ENCODE data around the gene GOLGB1.
"Not testable (repeated sequence)": the region's sequence is repeated elsewhere in the genome, so short reads cannot be mapped to it uniquely, and the experiment has no call there.

GOLGB1 gene, protein sequence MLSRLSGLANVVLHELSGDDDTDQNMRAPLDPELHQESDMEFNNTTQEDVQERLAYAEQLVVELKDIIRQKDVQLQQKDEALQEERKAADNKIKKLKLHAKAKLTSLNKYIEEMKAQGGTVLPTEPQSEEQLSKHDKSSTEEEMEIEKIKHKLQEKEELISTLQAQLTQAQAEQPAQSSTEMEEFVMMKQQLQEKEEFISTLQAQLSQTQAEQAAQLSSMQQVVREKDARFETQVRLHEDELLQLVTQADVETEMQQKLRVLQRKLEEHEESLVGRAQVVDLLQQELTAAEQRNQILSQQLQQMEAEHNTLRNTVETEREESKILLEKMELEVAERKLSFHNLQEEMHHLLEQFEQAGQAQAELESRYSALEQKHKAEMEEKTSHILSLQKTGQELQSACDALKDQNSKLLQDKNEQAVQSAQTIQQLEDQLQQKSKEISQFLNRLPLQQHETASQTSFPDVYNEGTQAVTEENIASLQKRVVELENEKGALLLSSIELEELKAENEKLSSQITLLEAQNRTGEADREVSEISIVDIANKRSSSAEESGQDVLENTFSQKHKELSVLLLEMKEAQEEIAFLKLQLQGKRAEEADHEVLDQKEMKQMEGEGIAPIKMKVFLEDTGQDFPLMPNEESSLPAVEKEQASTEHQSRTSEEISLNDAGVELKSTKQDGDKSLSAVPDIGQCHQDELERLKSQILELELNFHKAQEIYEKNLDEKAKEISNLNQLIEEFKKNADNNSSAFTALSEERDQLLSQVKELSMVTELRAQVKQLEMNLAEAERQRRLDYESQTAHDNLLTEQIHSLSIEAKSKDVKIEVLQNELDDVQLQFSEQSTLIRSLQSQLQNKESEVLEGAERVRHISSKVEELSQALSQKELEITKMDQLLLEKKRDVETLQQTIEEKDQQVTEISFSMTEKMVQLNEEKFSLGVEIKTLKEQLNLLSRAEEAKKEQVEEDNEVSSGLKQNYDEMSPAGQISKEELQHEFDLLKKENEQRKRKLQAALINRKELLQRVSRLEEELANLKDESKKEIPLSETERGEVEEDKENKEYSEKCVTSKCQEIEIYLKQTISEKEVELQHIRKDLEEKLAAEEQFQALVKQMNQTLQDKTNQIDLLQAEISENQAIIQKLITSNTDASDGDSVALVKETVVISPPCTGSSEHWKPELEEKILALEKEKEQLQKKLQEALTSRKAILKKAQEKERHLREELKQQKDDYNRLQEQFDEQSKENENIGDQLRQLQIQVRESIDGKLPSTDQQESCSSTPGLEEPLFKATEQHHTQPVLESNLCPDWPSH (N-terminal part only)

DNA sequence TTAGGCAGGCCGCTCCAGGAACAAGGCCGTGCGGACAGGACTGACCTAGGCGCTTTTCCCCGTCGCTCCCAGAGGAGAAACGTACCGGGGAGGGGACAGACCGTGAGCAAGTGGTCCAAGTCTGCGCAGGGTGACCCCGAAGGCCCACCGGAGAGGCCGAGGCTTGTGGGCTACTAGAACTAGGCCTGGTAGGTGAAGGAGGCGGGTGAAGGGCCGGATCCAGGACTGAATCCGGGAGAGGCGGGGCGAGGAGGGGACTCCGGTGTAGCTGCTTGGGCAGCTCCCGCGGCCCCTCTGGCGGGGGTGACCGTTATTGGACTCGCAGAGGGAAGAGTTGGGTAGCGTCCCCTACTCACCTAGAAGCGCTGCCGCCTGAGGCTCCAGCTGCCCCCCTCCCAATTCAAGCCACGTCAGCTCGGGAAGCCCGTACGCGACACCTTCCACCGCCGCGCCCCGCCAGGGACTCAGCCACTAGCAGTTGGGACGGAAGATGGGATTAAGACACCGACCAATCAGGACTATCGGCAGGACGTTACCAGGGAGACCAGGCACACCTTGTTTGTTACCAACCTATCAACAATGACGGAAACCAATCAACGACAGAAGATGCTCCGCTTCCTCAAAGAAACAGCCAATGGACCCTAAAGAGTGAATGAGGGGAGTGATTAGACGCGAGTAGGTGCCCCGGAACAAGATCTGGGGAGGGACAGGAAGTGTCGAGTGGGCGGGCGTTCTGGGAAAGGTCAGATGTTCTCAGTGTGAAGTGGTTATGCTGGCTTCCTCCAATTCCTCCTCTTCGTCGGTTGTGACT is at the start of gene GOLGB1:
Gene GOLGB1, minus strand, starts transcription at position 466 of the 811 bp plus-strand sequence. CDS start 18,770 bp downstream, outside the sequence.
- DNase-seq = peak; percentile 94

DNA sequence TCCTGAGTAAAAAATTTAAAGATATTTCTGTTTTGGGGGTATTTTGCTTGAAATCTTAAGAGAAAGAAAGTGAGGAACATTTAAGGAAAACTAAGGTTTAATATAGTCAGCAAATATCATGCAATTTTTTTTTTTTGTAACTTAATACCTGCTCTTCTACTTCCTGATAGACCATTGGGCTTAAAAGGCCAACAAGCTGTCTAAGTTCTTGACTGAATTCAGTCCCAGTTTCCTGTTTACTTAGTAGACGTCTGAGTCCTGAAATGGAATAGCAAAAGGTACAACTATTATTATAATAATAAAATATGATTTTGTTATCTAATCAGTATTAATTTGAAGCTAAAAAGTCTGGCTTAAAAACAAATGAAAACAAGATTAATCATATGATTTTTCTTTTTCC is 47.4 kb upstream of the GOLGB1 start:
- DNase-seq = no peak

DNA sequence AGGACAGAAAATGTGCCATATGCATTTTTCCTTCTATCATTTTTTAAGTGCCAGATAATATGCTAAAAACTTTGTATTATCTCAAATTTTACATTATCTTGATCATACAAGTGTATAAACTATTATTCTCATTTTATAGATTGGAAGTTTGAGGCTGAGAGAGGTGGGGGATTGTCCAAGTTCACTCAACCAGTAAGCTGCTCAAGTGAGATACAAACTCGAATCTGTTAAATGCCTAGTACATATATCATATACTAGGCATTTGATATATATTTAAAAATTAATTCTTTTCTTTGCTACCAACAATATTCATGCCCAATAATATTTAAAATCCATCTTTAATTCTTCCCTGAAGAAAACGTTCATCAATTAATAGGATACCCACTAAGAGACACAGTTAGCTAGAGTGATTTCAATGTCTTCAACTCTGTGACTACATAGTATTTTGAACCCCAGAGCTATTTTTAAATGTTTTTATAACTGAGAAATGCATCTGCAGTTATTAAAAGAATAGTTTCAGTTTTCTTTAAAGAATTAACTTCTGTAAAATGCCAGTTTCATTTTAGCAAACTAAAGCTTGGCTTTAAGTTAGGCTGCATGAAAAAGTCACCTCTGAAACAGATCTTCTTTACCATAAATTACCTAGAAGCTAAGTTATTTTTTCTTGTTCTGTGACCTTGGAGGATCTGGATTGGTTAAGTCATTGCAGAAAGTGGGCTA is 44.9 kb upstream of the GOLGB1 start:
- no peak for DNase-seq

DNA sequence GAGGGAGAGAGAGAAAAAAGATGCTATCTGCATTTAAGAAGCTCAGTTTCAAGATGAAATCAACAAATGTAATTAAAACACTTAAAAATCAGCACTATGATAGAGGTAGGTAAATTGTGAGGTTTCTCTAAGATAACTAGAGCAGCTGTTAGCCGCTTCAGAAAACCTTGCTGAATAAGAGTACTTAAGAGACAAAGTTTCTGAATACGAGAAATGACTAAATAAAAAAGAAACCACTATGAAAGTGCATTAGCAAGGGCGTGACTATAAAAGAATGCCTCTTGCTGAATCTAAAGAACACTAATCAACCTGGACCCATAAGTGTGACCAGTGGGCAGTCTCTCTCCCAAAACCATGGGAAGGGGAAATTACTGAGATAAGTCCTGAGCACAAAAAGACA is 43.5 kb upstream of the GOLGB1 start:
- DNase-seq = no peak

DNA sequence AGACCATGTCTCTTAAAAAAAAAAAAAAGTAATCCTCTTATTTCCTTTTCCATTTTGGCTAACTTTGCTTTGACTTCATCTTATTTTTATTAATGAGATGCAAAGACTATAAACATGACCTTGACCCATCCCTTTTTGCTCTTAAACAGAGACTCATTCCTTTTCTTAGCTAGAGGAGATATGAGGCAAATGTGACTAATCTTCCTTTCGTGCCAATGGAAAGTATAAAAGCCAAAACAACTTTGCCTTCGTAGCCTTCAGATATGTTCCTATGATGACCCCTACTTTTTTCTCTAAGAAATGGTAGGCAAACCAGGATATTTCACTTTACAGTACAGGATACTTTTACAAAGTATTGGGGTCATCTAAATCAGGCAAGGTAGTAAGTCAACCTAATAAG is 36.9 kb upstream of the GOLGB1 start:
- DNase-seq = no peak

DNA sequence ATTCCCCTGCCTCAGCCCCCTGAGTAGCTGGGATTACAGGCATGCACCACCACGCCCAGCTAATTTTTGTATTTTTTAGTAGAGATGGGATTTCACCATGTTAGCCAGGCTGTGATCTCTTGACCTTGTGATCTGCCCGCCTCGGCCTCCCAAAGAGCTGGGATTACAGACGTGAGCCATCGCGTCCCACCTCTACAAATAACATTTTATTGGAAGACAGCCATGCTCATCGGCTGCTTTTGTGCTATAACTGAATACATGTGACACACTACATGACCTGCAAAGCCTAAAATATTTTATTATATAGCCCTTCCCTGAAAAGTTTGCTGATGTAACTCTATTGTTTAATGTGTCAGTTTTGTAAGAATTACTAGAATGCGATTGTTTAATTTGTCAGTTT is 33.2 kb upstream of the GOLGB1 start:
- DNase-seq = not testable (repeated sequence)

DNA sequence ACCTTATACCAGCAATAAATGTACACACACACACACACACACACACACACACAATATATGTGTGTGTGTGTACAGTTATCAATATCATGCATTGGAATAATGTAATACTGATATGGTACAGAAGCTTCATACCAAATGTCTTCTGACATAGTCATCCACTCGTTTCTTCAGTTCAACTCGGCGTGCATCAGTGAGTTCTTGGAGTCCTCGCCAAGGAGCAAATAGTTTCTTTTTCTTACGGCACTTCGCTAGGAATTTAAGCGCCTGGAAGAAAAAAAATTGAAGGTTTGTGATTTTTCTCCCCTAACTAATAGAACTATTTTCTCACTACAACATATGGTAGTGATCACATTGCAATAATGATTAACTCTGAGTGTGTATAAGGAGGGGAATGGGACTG is 32.1 kb upstream of the GOLGB1 start:
- no peak for DNase-seq

GRCh38 chr3:121775095-121775494 is 25.6 kb upstream of the GOLGB1 start:
- DNase-seq = not testable (repeated sequence)

- DNase-seq = no peak
Measured at GRCh38 chr3:121769246-121769645, 19.7 kb upstream of the GOLGB1 start.

DNA sequence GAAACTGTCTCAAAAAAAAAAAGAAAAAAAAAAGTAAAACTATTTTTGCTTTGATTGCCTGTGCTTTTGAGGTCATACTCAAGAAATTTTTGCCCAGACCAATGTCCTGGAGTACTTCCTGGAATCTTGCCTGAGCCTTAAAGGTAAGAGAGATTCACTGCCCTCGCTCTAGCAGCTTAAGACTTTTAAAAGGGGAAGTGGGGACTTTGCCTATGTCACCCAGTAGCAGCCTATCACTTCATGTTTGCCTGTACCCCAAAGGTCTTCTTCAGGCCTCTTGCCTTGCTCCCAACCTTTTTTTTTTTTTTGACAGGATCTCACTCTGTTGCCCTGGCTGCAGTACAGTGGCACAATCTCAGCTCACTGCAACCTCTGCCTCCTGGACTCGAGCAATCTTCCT is 18.9 kb upstream of the GOLGB1 start:
- DNase-seq = no peak

DNA sequence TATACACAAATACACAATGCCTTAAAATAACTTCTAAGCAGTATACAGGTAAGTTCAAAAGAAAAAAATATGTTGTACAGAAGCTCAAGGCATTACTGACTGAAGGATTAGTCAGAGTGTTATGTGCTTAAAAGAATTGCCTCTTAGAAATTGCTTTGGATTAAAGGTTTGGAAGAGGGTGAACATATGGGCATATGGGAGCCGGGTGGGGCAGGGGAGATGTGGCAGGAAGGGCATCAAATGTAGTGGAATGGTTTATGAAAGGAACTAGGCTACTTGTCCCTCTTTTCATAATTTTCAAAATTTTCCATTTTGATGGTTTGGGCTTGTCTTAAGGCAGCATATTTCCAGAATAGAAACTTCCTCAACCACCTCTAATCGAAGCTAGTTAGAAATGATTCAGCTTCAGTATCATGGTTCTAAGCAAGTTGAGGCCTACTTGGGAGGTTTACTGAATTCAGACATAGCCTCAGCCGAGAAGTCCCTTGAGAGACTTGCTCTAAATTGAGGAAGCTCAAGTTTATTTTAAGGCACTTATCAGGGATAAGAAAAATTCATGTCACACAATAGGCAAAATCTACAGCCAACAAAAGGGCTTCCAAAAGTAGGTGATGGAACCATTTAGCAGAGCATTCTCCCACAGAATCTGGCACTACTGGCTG is 10.1 kb upstream of the GOLGB1 start:
- no peak for DNase-seq

DNA sequence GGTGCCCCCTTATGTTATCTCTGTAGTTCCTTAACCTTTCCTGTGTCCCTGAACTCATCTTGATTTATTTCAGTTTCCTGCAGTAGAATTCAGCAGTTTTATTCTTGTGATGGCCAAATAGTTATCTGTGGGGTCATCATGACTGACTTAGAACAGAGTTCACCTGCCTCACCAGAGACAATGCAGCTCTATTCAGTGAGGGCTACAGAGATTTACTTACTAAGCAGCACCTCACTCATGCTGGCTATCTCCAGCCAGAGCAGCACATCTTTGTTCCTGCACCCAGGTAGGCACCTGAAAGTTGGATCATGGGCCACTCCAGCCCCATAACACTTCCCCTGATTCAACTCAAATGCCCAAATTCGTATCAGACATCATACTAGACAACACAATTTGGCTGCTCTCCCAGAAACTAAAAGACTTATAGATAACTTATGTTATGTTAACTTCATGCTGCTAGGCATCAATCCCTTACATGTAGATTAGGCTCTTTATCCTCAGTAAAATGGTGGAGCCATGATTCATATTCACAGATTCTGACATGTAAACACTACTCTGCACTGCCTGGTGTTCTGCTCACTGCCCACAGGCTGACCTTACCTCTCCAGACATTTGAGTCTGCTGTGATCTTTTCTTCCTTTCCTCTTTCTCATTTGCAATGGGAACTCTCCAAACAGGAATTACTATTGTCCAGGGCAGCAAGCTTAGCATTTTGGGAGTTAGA is 9.3 kb upstream of the GOLGB1 start:
- DNase-seq = no peak

GRCh38 chr3:121757812-121758545 is 8.4 kb upstream of the GOLGB1 start:
- no peak for DNase-seq

DNA sequence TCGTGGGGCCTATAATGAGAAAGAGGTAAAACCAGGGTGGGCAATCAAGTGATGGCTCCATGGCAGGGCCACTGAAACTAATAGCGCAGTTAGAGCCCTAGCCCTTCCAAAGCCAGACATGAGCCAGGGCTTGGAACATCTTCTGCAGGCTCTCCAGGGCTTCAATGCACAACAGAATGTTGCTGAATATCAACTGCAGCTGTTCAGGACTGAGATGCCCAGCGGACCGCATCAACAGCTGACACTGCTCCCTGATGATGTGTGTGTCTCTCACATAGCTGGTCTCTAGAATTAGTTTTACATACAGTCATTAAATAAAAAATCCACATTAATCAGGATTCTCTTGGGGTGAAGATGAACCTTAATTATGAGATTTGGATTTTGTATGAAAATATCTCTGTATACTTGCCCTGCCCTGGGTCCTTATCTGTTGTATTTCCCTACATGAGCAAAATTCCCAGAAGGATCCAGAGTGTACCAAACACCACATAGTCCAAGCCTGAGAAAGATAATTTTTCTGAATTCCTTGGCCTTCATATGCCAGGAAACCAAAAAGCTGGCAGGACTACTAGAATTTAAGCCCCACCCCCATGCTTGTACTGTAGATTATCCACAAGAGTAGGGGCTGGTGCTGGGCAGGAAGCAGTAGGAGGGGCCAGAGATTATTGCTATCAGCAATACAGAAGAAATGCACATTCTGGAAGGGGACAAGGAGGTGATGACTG is 7.7 kb upstream of the GOLGB1 start:
- no peak for DNase-seq

- DNase-seq = no peak
Measured at GRCh38 chr3:121752772-121753171, 3.2 kb upstream of the GOLGB1 start.

DNA sequence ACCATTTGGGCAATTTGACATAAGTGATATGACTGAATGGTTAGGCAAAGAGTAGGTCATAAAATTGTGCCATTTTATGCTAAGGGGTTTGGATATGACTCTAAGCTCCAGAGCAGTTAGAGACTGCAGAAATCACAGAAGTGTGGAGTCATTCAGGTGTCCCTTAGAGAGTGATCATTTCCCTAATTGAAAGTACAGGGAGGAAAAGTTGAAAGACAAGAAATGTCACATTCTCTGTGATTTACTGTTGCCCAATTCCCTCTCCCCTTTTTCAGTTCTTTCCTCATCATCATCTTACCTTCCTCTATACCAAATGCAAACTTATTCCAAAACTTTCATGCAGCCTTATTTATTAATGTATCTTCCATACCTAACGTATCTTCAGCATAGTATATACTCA is 2.7 kb upstream of the GOLGB1 start:
- no peak for DNase-seq

GRCh38 chr3:121750087-121750415 is 510 bp upstream of the GOLGB1 start:
- DNase-seq = no peak

- no peak for DNase-seq
Measured at GRCh38 chr3:121748680-121749275, 763 bp downstream of the GOLGB1 start.

DNA sequence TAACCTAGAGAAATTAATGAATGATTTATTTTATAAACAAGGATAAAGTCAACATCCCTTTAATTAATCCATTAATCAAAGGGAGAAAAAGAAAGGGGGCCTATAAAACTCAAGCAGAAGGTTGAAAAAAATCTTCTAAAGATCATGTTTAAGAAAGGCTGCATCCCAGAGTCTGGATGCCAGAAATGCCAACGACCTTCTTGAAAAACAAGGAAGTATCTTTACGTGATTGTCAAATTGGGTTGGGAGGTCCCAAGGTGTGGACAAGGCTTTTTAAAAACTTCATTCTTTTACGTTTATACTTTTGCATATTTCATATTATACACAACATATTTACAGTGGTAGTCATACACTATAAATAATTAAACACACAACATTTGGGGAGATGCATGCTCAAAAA is 1.6 kb downstream of the GOLGB1 start:
- no peak for DNase-seq
